Frontal cortex (tissue), 4 donors: Measurements from ENCODE around the gene UVRAG. TPM values are rescaled to one million over a fixed set of nuclear protein-coding genes. Genes with fewer than 3 reads are reported as not detected.
A peak's percentile ranks its signal among the peaks of the same experiment; 100 is the strongest.

Source experiments
- DNase-seq, 2 donors: peaks; one replicate each; pipeline ENCODE4 v3.0.0; 2012; ENCODE audit warnings: low spot score in 2 of 2
- FAIRE-seq: peaks from 2 replicates; lab custom pipeline; 2012; peaks lifted over from hg19 to GRCh38; lab: Jason Lieb, UNC
- total RNA-seq: library from RNA; depleted of rRNA; stranded (reverse); fragments of >200 nt; gene quantifications from one replicate; pipeline ENCODE4 v1.2.3, GENCODE V29; 2014
- donor health status: control.
- donor health status: control.
- donor health status: control.

The UVRAG gene
- total RNA-seq, 1 donor from 2014 or later, result 35.9 TPM

DNA sequence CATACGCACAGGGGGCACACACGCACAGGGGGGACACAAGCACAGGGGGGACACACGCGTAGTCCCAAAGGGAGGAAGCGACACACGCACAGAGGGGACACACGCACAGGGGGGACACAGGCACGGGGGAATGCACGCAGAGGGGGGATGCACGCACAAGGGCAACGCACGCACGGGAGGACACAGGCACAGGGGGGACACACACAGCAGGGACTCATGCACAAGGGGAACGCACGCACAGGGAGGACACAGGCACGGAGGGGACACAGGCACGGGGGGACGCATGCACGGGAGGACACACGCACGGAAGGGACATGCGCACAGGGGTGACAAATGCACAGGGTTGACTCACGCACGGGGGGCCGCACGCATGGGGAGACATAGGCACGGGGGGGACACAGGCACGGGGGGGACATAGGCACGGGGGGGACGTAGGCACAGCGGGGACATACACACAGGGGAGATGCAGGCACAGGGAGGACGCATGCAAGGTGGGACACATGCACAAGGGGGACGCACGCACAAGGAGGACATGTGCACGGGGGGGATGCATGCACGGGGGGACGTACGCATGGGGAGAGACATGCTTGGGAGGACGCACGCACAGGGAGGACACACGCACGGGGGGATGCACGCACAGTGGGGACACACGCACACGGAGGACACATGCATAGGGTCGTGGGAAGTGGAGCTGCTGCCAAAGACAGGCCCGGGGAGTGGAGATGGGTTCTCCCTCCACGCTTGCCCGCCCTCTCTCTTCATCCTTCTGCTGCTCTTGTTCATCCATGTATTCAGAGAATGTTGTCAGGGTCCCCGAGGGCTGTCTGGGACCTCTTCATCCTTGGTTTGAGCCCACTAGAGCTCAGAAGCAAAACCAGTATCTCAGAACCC, 350.1 kb downstream of the UVRAG start:
- DNase-seq, result no peak
- no peak for FAIRE-seq

DNA sequence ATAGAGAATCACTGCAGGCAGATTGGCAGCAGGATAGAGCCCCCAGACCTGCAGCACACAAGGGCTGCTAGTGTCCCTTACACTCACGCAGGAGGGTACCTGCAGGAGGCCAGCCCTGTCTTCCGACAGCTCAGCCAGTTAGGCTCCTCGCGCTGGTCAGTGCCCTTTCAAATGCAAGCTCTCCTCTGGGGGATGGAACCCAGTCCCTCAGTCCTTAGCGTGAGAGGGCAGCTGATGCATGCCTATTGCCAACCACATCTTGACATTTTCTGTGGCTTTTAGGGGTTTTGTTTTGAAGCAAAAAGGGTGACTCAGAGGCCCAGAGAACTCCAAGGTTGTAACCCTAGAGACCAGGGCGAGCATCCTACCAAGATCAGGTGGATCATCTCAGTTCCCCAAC, 351.3 kb downstream of the UVRAG start:
- no peak for FAIRE-seq
- no peak for DNase-seq

- DNase-seq (no peak), FAIRE-seq (no peak)
Observed at GRCh38 chr11:76167590-76167989, 352.6 kb downstream of the UVRAG start.

DNA sequence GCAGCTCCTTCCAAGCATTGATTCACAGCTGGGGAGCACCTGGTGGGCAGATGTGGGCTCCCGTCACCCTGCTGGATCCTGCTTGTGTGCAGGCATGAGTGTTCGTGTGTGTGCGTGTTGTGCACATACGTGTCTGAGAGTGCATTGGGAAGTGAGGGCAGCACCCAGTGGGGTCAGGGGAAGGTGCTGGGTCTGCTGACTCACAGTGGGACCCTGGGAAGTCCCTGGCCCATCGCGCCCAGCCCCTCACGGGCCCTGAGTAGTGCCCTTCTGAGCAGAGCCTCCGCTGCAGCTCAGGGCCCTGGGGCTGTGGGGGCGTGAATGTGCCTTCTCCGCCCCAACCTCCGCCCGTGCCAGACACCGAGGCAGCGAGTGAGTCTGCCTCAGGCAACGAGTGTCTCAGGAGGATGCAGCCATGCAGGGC, 354.5 kb downstream of the UVRAG start:
- DNase-seq (no peak), FAIRE-seq (no peak)

DNA sequence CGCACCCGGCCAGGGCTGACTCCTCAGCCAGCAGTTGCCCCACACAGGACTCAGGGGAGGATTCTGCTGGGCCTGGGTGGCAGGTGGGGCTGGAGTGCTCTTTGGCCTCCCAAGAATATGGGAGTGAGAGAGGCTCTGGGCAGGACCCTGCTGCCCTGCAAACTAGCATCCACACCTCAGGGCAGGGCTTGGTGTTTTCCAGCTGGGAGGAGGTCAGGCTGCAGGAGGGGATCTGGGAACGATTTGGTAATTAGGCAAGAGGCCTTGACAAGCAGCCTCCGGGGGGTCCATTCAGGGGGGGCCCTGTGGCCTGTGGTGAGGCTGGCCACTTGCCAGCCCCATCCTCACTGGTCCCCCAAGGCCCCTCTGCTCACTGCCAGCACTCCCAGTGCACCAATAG, 355.5 kb downstream of the UVRAG start:
- no peak for FAIRE-seq

DNA sequence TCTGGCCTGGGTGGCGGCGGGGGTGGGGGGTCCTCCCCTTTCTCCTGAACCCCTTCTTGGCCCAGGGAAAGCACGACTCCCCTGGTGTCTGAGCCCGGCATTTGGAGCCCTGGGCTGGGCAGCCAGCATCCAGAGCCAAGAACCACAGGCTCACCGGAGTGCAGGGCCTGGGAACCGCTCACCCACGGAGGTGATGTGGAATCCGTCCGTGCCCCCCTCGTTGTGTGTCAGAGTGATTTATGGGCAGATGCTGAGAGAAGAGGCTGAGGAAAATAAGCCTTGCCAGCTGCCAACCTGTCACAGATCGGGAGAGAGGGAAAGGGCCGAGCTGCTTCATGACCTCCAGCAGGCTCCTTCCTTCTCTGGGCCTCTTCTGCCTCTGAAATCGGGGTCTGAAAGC, 357.6 kb downstream of the UVRAG start:
- FAIRE-seq (no peak), DNase-seq (no peak)

More for the DNA sequence above, 355.5 kb downstream of the UVRAG start:
- no peak for DNase-seq

- no peak for FAIRE-seq
- no peak for DNase-seq
Observed at GRCh38 chr11:76173663-76174062, 358.7 kb downstream of the UVRAG start.

- DNase-seq, result no peak
- FAIRE-seq, result no peak
Observed at GRCh38 chr11:76174330-76174729, 359.3 kb downstream of the UVRAG start.

GRCh38 chr11:76175783-76176182, 360.8 kb downstream of the UVRAG start:
- FAIRE-seq (no peak), DNase-seq (no peak)

DNA sequence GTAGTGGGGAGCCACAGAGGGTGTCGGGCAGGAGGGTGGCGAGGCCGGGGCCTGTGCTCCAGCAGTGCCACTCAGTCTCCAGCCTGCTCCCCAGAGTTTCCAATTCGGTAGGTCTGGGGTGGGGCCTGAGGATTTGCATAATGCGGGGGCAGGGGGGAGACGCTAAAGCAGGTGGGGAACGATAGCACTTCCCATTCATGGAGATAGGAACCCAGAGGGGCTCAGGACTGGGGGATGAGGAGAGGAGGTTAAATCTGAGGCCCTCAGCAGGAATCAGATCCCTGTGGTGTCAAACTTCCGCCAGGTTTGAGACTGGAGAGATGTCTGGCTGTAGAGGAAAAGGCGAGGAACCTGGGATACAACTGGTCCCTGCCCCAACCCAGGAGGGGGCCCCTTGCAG, 361.5 kb downstream of the UVRAG start:
- DNase-seq, result no peak
- no peak for FAIRE-seq

DNA sequence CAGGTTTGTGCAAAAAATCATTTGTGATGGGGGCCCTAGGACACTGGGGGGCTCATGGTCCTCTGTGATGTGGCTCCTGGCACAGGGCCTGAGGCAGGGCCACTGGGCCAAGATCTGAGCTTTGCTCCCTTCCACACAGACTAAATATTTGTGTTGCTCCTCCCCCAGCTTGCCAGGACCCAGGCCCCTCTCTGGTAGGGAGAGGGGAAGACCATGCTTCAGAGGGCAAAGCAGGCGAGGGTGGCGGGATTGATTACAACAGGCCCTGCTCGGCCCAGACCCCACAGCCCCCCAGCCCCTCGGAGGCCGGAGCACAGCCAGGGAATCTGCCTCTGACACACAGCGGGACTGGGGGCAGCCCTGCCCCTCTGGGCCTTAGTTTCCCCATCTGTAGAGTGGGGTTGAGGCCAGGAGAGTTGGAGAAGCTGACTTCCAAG, 362.3 kb downstream of the UVRAG start:
- FAIRE-seq, result no peak
- DNase-seq, result no peak

DNA sequence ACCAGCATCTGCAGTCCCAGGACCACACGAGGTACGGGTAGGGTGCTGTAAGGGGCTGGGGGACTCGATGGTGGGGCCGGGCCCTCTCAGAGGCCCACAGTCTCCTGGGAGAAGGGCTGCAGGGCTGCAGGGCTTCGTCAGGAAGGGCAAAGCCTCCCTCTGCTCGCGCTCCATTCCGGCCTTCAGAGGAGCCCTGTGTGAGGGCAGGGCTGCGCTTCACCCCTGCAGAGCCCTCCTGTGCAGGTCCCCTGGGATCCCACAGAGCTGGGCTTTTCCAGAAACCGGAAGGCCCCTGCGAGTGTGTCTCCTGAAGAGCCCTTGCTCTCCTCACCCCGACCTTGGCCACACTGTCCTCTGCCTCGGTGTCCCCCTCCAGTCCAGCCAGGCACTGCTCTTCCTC, 364.1 kb downstream of the UVRAG start:
- FAIRE-seq (no peak), DNase-seq (no peak)

DNA sequence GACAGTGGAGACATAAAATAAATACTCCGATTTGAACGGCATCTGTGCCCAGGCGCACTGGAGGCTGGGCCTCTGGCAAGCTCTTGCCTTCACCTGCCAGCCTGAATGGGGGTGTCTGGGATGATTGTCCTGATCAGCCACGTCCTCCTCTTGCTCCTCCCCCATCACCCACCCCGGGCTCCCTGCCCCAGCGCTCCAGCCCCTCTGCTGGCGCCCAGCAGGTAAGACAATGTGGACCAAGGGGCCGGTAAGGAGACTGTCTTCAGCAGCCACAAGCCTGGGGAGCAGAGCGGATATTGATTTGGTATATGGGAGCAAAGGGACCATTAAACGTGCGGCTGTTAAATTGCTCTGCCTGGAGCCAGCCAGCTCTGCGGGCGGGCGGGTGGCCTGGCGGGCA, 366.4 kb downstream of the UVRAG start:
- DNase-seq, result no peak
- FAIRE-seq, result no peak

GRCh38 chr11:76184551-76184993, 369.6 kb downstream of the UVRAG start:
- DNase-seq (no peak), FAIRE-seq (no peak)

DNA sequence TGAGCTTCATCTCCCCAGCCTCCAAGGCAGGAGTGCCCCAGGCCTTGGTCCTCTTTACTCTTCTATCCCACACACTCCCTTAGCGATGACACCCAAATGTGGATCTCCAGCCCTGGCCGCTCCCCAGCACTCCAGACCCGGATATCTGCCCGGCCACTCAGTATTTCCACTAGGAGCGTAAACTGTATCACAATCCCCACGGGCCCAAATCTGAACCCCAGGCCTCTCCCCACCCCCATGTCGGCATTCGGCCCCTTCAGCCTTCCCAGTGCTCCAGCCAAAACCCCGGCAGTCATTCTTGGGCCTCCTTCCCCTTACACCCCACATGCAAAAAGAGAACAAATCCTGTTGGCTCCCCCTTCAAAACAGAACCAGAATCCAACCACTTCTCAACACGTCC, 370.5 kb downstream of the UVRAG start:
- DNase-seq (no peak), FAIRE-seq (no peak)

- DNase-seq, result peak; percentile 32 to 54
Observed at GRCh38 chr11:76185931-76186401, 371.0 kb downstream of the UVRAG start.

DNA sequence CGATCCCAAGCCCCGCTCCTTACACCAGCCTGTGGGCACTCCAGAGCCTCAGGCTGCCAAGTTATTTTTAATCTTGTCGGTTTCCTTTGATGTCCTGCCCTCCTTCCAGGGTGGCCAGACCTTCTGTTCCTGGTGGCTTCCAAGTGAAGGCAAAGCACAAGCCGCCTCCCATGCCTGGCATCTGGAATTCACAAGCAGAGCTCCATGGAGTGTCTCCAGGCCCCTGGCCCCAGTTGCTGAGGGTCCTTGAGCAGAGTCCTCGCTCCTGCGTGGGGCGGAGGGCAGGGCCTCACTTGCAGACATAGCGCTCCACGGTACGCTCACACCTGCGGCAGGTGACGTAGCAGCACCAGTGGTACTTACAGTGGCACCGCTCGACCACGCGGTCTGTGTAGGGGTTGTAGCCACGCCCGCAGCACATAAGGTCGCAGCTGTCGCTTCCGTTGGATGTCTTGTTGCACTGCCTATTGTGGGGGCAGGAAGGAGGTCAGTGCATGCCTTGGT, 371.8 kb downstream of the UVRAG start:
- FAIRE-seq (no peak), DNase-seq (no peak)

More at GRCh38 chr11:76185931-76186401, 371.0 kb downstream of the UVRAG start:
- FAIRE-seq, result no peak

DNA sequence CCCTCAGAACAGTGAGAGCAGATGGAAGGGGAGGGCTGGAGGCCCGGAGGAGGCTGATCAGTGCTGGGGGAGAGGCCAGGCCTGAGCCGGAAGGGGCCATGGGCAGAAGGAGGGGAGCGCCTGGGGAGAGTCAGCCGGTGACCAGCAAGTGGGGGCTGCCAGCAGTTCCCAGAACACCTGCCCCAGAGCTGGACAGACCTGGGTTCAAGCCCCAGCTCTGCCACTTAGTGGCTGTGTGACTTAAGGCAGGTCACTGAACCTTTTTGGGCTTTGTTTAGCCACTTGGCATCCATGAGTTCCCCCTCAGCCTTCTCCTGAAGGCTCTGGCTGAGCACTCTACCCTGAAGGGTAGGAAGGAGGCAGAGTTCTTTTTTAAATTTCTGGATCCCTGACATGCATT, 373.9 kb downstream of the UVRAG start:
- FAIRE-seq (no peak), DNase-seq (no peak)

- DNase-seq (no peak), FAIRE-seq (no peak)
Observed at GRCh38 chr11:76189682-76190081, 374.7 kb downstream of the UVRAG start.

- DNase-seq (no peak), FAIRE-seq (no peak)
Observed at GRCh38 chr11:76190376-76190775, 375.4 kb downstream of the UVRAG start.
